Measurements from ENCODE around the gene HMX3. TPM values are rescaled to one million over a fixed set of nuclear protein-coding genes. Genes with fewer than 3 reads are reported as not detected.
"Not testable (repeated sequence)": the region's sequence is repeated elsewhere in the genome, so short reads cannot be mapped to it uniquely, and the experiment has no call there.

The HMX3 gene
- total RNA-seq, 1 experiment from 2014 or later: not detected

- POLR2A ChIA-PET: interaction anchor here (0.6 kb wide), 1 partner anchor 18 kb away, joined by 3 read pairs; no protein-coding TSS in a partner anchor
- CTCF ChIA-PET: no interaction called here
- H3K4me1 Mint-ChIP-seq (ENCODE audit: insufficient read depth, unreplicated experiment): no peaks in the 10 kb centered on the region
- no peaks in the 10 kb centered on the region for H3K9me3 Mint-ChIP-seq (ENCODE audit: unreplicated experiment)
- no TSS peak for BruUV-seq (replicated peaks)
- H3K27ac Mint-ChIP-seq (ENCODE audit: low read depth, unreplicated experiment): no peak overlapping the region
- H3K36me3 Mint-ChIP-seq (ENCODE audit: insufficient read depth, unreplicated experiment): peaks cover 2% of the 10 kb centered on the region
- DNase-seq (ENCODE audit: unreplicated experiment): no peak
- TF ChIP-seq CTCF (IDR thresholded peaks at IDR 0.05; ENCODE audit: unreplicated experiment): no peak
- H3K27me3 Mint-ChIP-seq (ENCODE audit: insufficient read depth, unreplicated experiment): no peaks in the 10 kb centered on the region
- H3K4me3 Mint-ChIP-seq (ENCODE audit: unreplicated experiment): no peak overlapping the region
- intact Hi-C loops (cut with micrococcal nuclease): no loop called here
Observed at GRCh38 chr10:123175389-123176387, 39.9 kb downstream of the HMX3 start.

GRCh38 chr10:123178390-123178789, 42.6 kb downstream of the HMX3 start:
- DNase-seq (ENCODE audit: unreplicated experiment); intact Hi-C loops (cut with micrococcal nuclease); H3K27ac Mint-ChIP-seq (ENCODE audit: low read depth, unreplicated experiment); H3K27me3 Mint-ChIP-seq (ENCODE audit: insufficient read depth, unreplicated experiment); H3K4me3 Mint-ChIP-seq (ENCODE audit: unreplicated experiment); BruUV-seq (replicated peaks); H3K36me3 Mint-ChIP-seq (ENCODE audit: insufficient read depth, unreplicated experiment); H3K9me3 Mint-ChIP-seq (ENCODE audit: unreplicated experiment); CTCF ChIA-PET; POLR2A ChIA-PET; H3K4me1 Mint-ChIP-seq (ENCODE audit: insufficient read depth, unreplicated experiment): not testable (repeated sequence)

GRCh38 chr10:123180101-123181090, 44.6 kb downstream of the HMX3 start:
- intact Hi-C loops (cut with micrococcal nuclease): no loop called here
- H3K27me3 Mint-ChIP-seq (ENCODE audit: insufficient read depth, unreplicated experiment): no peaks in the 10 kb centered on the region
- peaks cover 19% of the 10 kb centered on the region for H3K9me3 Mint-ChIP-seq (ENCODE audit: unreplicated experiment)
- no peak for TF ChIP-seq CTCF (IDR thresholded peaks at IDR 0.05; ENCODE audit: unreplicated experiment)
- no peaks in the 10 kb centered on the region for H3K36me3 Mint-ChIP-seq (ENCODE audit: insufficient read depth, unreplicated experiment)
- CTCF ChIA-PET: no interaction called here
- no peak for DNase-seq (ENCODE audit: unreplicated experiment)
- no peak overlapping the region for H3K4me3 Mint-ChIP-seq (ENCODE audit: unreplicated experiment)
- no peak overlapping the region for H3K27ac Mint-ChIP-seq (ENCODE audit: low read depth, unreplicated experiment)
- POLR2A ChIA-PET: interaction anchor here (1.0 kb wide), 1 partner anchor 27 kb away, joined by 3 read pairs; the partner anchor contains the start of gene BUB3
- BruUV-seq (replicated peaks): no TSS peak
- no peaks in the 10 kb centered on the region for H3K4me1 Mint-ChIP-seq (ENCODE audit: insufficient read depth, unreplicated experiment)

GRCh38 chr10:123183724-123184123, 48.0 kb downstream of the HMX3 start:
- TF ChIP-seq CTCF (IDR thresholded peaks at IDR 0.05; ENCODE audit: unreplicated experiment): no peak
- Mint-ChIP-seq H3K27ac (ENCODE audit: low read depth, unreplicated experiment) (no peak overlapping the region), H3K9me3 (ENCODE audit: unreplicated experiment) (peaks cover 25% of the 10 kb centered on the region)

More at GRCh38 chr10:123183724-123184123, 48.0 kb downstream of the HMX3 start:
- H3K4me1 Mint-ChIP-seq (ENCODE audit: insufficient read depth, unreplicated experiment): no peaks in the 10 kb centered on the region
- H3K36me3 Mint-ChIP-seq (ENCODE audit: insufficient read depth, unreplicated experiment): no peaks in the 10 kb centered on the region
- H3K27me3 Mint-ChIP-seq (ENCODE audit: insufficient read depth, unreplicated experiment): no peaks in the 10 kb centered on the region
- intact Hi-C loops (cut with micrococcal nuclease): no loop called here
- DNase-seq (ENCODE audit: unreplicated experiment): no peak
- ChIA-PET CTCF (interaction anchor here (0.7 to 1.0 kb wide), 2 partner anchors 10 to 321 kb away, joined by 3 to 4 read pairs; no protein-coding TSS in a partner anchor), POLR2A (interaction anchor here (1.3 kb wide), 1 partner anchor 22 kb away, joined by 3 read pairs; no protein-coding TSS in a partner anchor)
- no peak overlapping the region for H3K4me3 Mint-ChIP-seq (ENCODE audit: unreplicated experiment)
- BruUV-seq (replicated peaks): no TSS peak

All from MCF 10A (cell line).